Esophagus muscularis mucosa (tissue), 4 donors: ENCODE results near the gene PSAP. TPM values are rescaled to one million over a fixed set of nuclear protein-coding genes. Genes with fewer than 3 reads are reported as not detected.

ENCODE experiments used
- DNase-seq: peaks from one replicate; pipeline ENCODE4 v3.0.0-alpha.2; 2017; ENCODE audit errors: extremely low spot score
- H3K27ac ChIP-seq, 4 donors: fragments of 200-600 bp; sonication (generic); replicated peaks in 1 of 4; 1 replicate in 3 of 4; 2 replicates in 1 of 4; pipeline ENCODE4 v1.5.1; 2016 to 2019; ENCODE audit warnings: mild to moderate bottlenecking in 1 of 4
- H3K27me3 ChIP-seq, 4 donors: fragments of 200-600 bp; sonication (generic); one replicate each; pipeline versions ENCODE4 v1.5.1 to v1.6.0; 2016 to 2019
- H3K36me3 ChIP-seq, 4 donors: fragments of 200-600 bp; sonication (generic); one replicate each; pipeline ENCODE4 v1.5.1; 2016 to 2019
- H3K4me1 ChIP-seq, 4 donors: fragments of 200-600 bp; sonication (generic); one replicate each; pipeline ENCODE4 v1.5.1; 2016 to 2019
- H3K4me3 ChIP-seq, 4 donors: fragments of 200-600 bp; sonication (generic); 1 replicate in 2 of 4; 2 replicates in 2 of 4; pipeline ENCODE4 v1.5.1; 2016 to 2019; ENCODE audit warnings: mild to moderate bottlenecking in 4 of 4, moderate library complexity in 1 of 4
- H3K9me3 ChIP-seq, 4 donors: fragments of 200-600 bp; sonication (generic); 1 replicate in 3 of 4; 2 replicates in 1 of 4; pipeline ENCODE4 v1.5.1; 2016 to 2019
- EP300 ChIP-seq: sonication (generic); formaldehyde crosslinking; IDR thresholded peaks from one replicate; pipeline ENCODE4 v1.6.1; 2017; ENCODE audit warnings: antibody characterized with exemption
- POLR2A ChIP-seq: fragments of 450-650 bp; IDR thresholded peaks from one replicate; pipeline ENCODE4 v1.6.1; 2017; ENCODE audit warnings: antibody characterized with exemption, moderate library complexity, mild to moderate bottlenecking, low read depth
- POLR2AphosphoS5 ChIP-seq, 2 donors: sonication (generic); formaldehyde crosslinking; IDR thresholded peaks; one replicate each; pipeline ENCODE4 v1.6.1; 2017; ENCODE audit warnings: antibody characterized with exemption in 2 of 2
- WGBS: methylation state at CpG from one replicate; pipeline ENCODE4 v1.1.5; 2018; 5-methylcytosine and 5-hydroxymethylcytosine counted together
- intact Hi-C: fragments of 100-400 bp; cut with DNase I; formaldehyde crosslinking; loops from one replicate; pipeline ENCODE4 v1.15.1; 2023
- total RNA-seq, 4 donors: library from RNA; depleted of rRNA; stranded (reverse); fragments of >200 nt; gene quantifications; one replicate each; pipeline versions ENCODE4 v1.1.0 to v1.2.1, GENCODE V29; 2016
- TF ChIP-seq, protein P1 (sequence below), 3 experiments: fragments of 200-600 bp in 2 of 3; fragments of 450-650 bp in 1 of 3; sonication (generic) in 2 of 3; IDR thresholded peaks; one replicate each; pipeline ENCODE4 v1.5.1; 2017 to 2019; ENCODE audit warnings: antibody characterized with exemption in 3 of 3, mild to moderate bottlenecking in 2 of 3, moderate library complexity in 1 of 3

PSAP gene
- total RNA-seq, 4 donors from 2014 or later: 537 to 740 (median 698) TPM

GRCh38 chr10:71831646-71832552 lies 19.2 kb downstream of the PSAP start:
- intact Hi-C loops: no loop called here
- no peaks in the 10 kb centered on the region for H3K27me3 ChIP-seq
- H3K9me3 ChIP-seq: no peaks in the 10 kb centered on the region
- H3K27ac ChIP-seq: no peak overlapping the region
- H3K4me1 ChIP-seq: peaks cover 24 to 62% (median 42%) of the 10 kb centered on the region in 4 donors
- no peak overlapping the region for H3K4me3 ChIP-seq
- no peak for TF ChIP-seq EP300
- TF ChIP-seq POLR2AphosphoS5 (IDR thresholded peaks at IDR 0.05): no peak
- TF ChIP-seq, protein P1, sequence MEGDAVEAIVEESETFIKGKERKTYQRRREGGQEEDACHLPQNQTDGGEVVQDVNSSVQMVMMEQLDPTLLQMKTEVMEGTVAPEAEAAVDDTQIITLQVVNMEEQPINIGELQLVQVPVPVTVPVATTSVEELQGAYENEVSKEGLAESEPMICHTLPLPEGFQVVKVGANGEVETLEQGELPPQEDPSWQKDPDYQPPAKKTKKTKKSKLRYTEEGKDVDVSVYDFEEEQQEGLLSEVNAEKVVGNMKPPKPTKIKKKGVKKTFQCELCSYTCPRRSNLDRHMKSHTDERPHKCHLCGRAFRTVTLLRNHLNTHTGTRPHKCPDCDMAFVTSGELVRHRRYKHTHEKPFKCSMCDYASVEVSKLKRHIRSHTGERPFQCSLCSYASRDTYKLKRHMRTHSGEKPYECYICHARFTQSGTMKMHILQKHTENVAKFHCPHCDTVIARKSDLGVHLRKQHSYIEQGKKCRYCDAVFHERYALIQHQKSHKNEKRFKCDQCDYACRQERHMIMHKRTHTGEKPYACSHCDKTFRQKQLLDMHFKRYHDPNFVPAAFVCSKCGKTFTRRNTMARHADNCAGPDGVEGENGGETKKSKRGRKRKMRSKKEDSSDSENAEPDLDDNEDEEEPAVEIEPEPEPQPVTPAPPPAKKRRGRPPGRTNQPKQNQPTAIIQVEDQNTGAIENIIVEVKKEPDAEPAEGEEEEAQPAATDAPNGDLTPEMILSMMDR (IDR thresholded peaks at IDR 0.05): no peak
- no peak for TF ChIP-seq POLR2A
- H3K36me3 ChIP-seq: peaks cover 48 to 75% (median 66%) of the 10 kb centered on the region in 4 donors
- no peak for DNase-seq
- WGBS: 86% methylated on average over 18 of the region's 19 CpGs

DNA sequence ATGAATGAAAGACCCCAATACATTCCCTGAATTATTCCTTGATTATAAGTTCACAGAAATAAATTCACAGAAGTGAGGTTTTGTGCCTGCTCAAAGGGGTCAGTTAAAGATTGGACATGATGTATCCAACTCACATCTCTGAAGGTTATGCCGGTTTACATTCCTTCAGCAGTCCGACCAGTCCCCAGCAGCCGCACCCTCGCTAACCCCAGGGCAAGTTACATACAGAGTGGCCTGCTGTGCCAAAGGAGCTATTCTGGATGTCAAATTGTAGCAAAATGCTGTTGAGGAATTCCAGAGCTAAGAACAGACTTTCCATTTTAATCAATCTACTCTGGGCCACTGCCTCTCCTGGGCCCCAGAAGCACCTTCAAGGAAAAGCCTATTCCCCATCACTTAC lies 20.3 kb downstream of the PSAP start:
- Histone ChIP-seq H3K4me1 (peaks cover 12 to 50% (median 30%) of the 10 kb centered on the region in 4 donors), H3K9me3 (no peaks in the 10 kb centered on the region), H3K27ac (no peak overlapping the region), H3K27me3 (no peaks in the 10 kb centered on the region), H3K36me3 (peaks cover 60 to 86% (median 77%) of the 10 kb centered on the region in 4 donors), H3K4me3 (no peak overlapping the region)
- 83% methylated on average over 4 of the region's 4 CpGs for WGBS
- intact Hi-C loops: no loop called here
- no peak for DNase-seq
- no peak for TF ChIP-seq POLR2A
- no peak for TF ChIP-seq POLR2AphosphoS5 (IDR thresholded peaks at IDR 0.05)
- TF ChIP-seq EP300: no peak
- TF ChIP-seq, protein P1 (IDR thresholded peaks at IDR 0.05): no peak

- intact Hi-C loops: no loop called here
These were observed 21.2 kb downstream of the PSAP start for GRCh38 chr10:71829896-71830295.

GRCh38 chr10:71829171-71829570 lies 21.9 kb downstream of the PSAP start:
- Histone ChIP-seq H3K9me3 (no peaks in the 10 kb centered on the region), H3K4me3 (no peak overlapping the region), H3K27ac (no peak overlapping the region), H3K4me1 (peaks cover 6 to 39% (median 15%) of the 10 kb centered on the region in 4 donors), H3K27me3 (no peaks in the 10 kb centered on the region), H3K36me3 (peaks cover 72 to 99% (median 91%) of the 10 kb centered on the region in 4 donors)
- TF ChIP-seq, protein P1 (IDR thresholded peaks at IDR 0.05): no peak
- TF ChIP-seq EP300 (no peak), POLR2A (no peak), POLR2AphosphoS5 (IDR thresholded peaks at IDR 0.05) (no peak)
- WGBS: 81% methylated on average over 5 of the region's 5 CpGs
- DNase-seq: no peak
- intact Hi-C loops: no loop called here

More at GRCh38 chr10:71829896-71830295, 21.2 kb downstream of the PSAP start:
- H3K27me3 ChIP-seq: no peaks in the 10 kb centered on the region
- TF ChIP-seq POLR2AphosphoS5 (IDR thresholded peaks at IDR 0.05) (no peak), EP300 (no peak)
- TF ChIP-seq, protein P1 (IDR thresholded peaks at IDR 0.05): no peak
- H3K4me1 ChIP-seq: peaks cover 6 to 43% (median 22%) of the 10 kb centered on the region in 4 donors
- no peak for DNase-seq
- WGBS: 89% methylated on average over 5 of the region's 5 CpGs
- no peaks in the 10 kb centered on the region for H3K9me3 ChIP-seq
- H3K4me3 ChIP-seq: no peak overlapping the region
- H3K27ac ChIP-seq: no peak overlapping the region
- peaks cover 68 to 95% (median 86%) of the 10 kb centered on the region in 4 donors for H3K36me3 ChIP-seq
